H1 (cell line): ENCODE data around the gene CCDC191. TPM values are rescaled to one million over a fixed set of nuclear protein-coding genes. Genes with fewer than 3 reads are reported as not detected.

Experiments used
- CTCF ChIA-PET: fragments of 300-600 bp; sonication (Branson Sonifier 250); formaldehyde crosslinking; loops from one replicate; lab custom pipeline; 2021; ENCODE audit not compliant: partially characterized antibody; lab: Charles Lee
- POLR2A ChIA-PET: fragments of 300-600 bp; sonication (Branson Sonifier 250); formaldehyde crosslinking; loops from one replicate; lab custom pipeline; 2021; ENCODE audit warnings: inconsistent platforms; ENCODE audit not compliant: partially characterized antibody; lab: Charles Lee
- DNase-seq, 2 experiments: peaks; one replicate each; pipeline versions ENCODE4 v3.0.0 to v3.0.0-alpha.2; 2010 to 2022; ENCODE audit warnings: low spot score in 2 of 2, low read depth in 1 of 2, mixed read lengths in 1 of 2
- FAIRE-seq: peaks from 2 replicates; lab custom pipeline; 2011; peaks lifted over from hg19 to GRCh38; lab: Jason Lieb, UNC
- H2AFZ ChIP-seq: 2 replicates; pipeline ENCODE4 v1.8.1; 2012; ENCODE audit warnings: low read length, inconsistent platforms
- H2AK5ac ChIP-seq: 2 replicates; pipeline ENCODE4 v1.6.1; 2013; ENCODE audit warnings: low read depth, low read length
- H2BK120ac ChIP-seq: replicated peaks from 2 replicates; pipeline ENCODE3; 2013; ENCODE audit warnings: low read depth, low read length, inconsistent platforms
- H2BK12ac ChIP-seq: 2 replicates; pipeline ENCODE4 v1.6.1; 2013; ENCODE audit warnings: low read depth, low read length
- H2BK15ac ChIP-seq: 2 replicates; pipeline ENCODE4 v1.6.1; 2013; ENCODE audit warnings: low read length
- H2BK20ac ChIP-seq: 2 replicates; pipeline ENCODE4 v1.6.1; 2013; ENCODE audit warnings: low read length
- H2BK5ac ChIP-seq: 2 replicates; pipeline ENCODE4 v1.6.1; 2013; ENCODE audit warnings: low read depth, low read length
- H3K14ac ChIP-seq: 2 replicates; pipeline ENCODE4 v1.6.1; 2013; ENCODE audit warnings: inconsistent platforms; ENCODE audit not compliant: insufficient read length
- H3K18ac ChIP-seq: 2 replicates; pipeline ENCODE4 v1.6.1; 2013; ENCODE audit warnings: low read length; ENCODE audit errors: extremely low read depth
- H3K23ac ChIP-seq: 2 replicates; pipeline ENCODE4 v1.6.1; 2013; ENCODE audit warnings: inconsistent platforms; ENCODE audit not compliant: insufficient read length
- H3K23me2 ChIP-seq: 2 replicates; pipeline ENCODE4 v1.6.1; 2013; ENCODE audit warnings: low read depth, low read length
- H3K27ac ChIP-seq: 2 replicates; pipeline ENCODE4 v1.6.1; 2011; ENCODE audit warnings: low read depth, low read length, inconsistent platforms
- H3K27me3 ChIP-seq, 4 experiments: replicated peaks in 1 of 4; 1 replicate in 1 of 4; 2 replicates in 3 of 4; pipeline versions ENCODE4 v1.6.1 to v1.8.1; 2011 to 2013; ENCODE audit warnings: low read length in 3 of 4, mild to moderate bottlenecking in 3 of 4, inconsistent platforms in 2 of 4, mixed read lengths in 2 of 4, moderate library complexity in 1 of 4; ENCODE audit not compliant: control insufficient read depth in 3 of 4, insufficient read depth in 3 of 4; ENCODE audit errors: extremely low read depth in 1 of 4
- H3K36me3 ChIP-seq, 4 experiments: 2 replicates each; pipeline versions ENCODE4 v1.6.1 to v1.8.1; 2011 to 2013; ENCODE audit warnings: mild to moderate bottlenecking in 4 of 4, low read length in 3 of 4, moderate library complexity in 2 of 4, control low read depth in 1 of 4, inconsistent platforms in 1 of 4; ENCODE audit not compliant: insufficient read depth in 4 of 4, control insufficient read depth in 2 of 4
- H3K4ac ChIP-seq: replicated peaks from 2 replicates; pipeline ENCODE3; 2013; ENCODE audit warnings: low read length, low read depth, mixed read lengths, inconsistent platforms; ENCODE audit not compliant: insufficient read length
- H3K4me1 ChIP-seq, 4 experiments: replicated peaks in 1 of 4; 1 replicate in 1 of 4; 2 replicates in 3 of 4; pipeline versions ENCODE4 v1.6.1 to v1.8.1; 2011 to 2013; ENCODE audit warnings: low read length in 3 of 4, inconsistent platforms in 2 of 4, mixed read lengths in 1 of 4; ENCODE audit not compliant: insufficient read depth in 4 of 4, control insufficient read depth in 3 of 4
- H3K4me2 ChIP-seq, 2 experiments: 2 replicates each; pipeline versions ENCODE4 v1.6.1 to v1.8.1; 2011 to 2013; ENCODE audit warnings: low read depth in 2 of 2, low read length in 2 of 2, control low read depth in 1 of 2, inconsistent platforms in 1 of 2, mild to moderate bottlenecking in 1 of 2; ENCODE audit not compliant: insufficient read depth in 1 of 2
- H3K4me3 ChIP-seq, 4 experiments: fragments of 200-600, 300-600 bp in 1 of 4; sonication (generic), shearing (Covaris generic), sonication (Bioruptor Twin) in 1 of 4; 2 replicates each; pipeline versions ENCODE4 v1.5.1 to v1.8.1; 2011 to 2016; ENCODE audit warnings: low read length in 4 of 4, low read depth in 3 of 4, control low read depth in 2 of 4, inconsistent platforms in 2 of 4, mild to moderate bottlenecking in 2 of 4, mixed read lengths in 1 of 4, moderate library complexity in 1 of 4; ENCODE audit not compliant: insufficient read depth in 2 of 4; ENCODE audit errors: extremely low read depth in 1 of 4
- H3K56ac ChIP-seq: replicated peaks from 2 replicates; pipeline ENCODE3; 2013; ENCODE audit warnings: low read depth, mild to moderate bottlenecking, mixed read lengths, low read length, inconsistent platforms; ENCODE audit not compliant: insufficient read length
- H3K79me1 ChIP-seq: 2 replicates; pipeline ENCODE4 v1.6.1; 2013; ENCODE audit warnings: low read depth, low read length, control low read depth
- H3K79me2 ChIP-seq, 2 experiments: 2 replicates each; pipeline versions ENCODE4 v1.6.1 to v1.8.1; 2012 to 2013; ENCODE audit warnings: low read length in 2 of 2, mild to moderate bottlenecking in 2 of 2, inconsistent platforms in 1 of 2; ENCODE audit not compliant: insufficient read depth in 2 of 2, control insufficient read depth in 1 of 2
- H3K9ac ChIP-seq, 4 experiments: replicated peaks in 1 of 4; 1 replicate in 1 of 4; 2 replicates in 3 of 4; pipeline versions ENCODE4 v1.6.1 to v1.8.1; 2011 to 2013; ENCODE audit warnings: low read depth in 3 of 4, low read length in 3 of 4, control low read depth in 2 of 4, mild to moderate bottlenecking in 2 of 4, moderate library complexity in 2 of 4, inconsistent platforms in 1 of 4; ENCODE audit errors: extremely low read depth in 1 of 4
- H3K9me3 ChIP-seq, 2 experiments: 2 replicates each; pipeline versions ENCODE4 v1.6.1 to v1.8.1; 2012 to 2013; ENCODE audit warnings: mild to moderate bottlenecking in 2 of 2, moderate library complexity in 2 of 2, control low read depth in 1 of 2, inconsistent platforms in 1 of 2, low read depth in 1 of 2, low read length in 1 of 2, mixed read lengths in 1 of 2; ENCODE audit not compliant: insufficient read depth in 2 of 2
- H4K20me1 ChIP-seq, 2 experiments: replicated peaks in 1 of 2; 2 replicates each; pipeline versions ENCODE3 to v1.8.1; 2011 to 2013; ENCODE audit warnings: inconsistent platforms in 2 of 2, low read length in 2 of 2, mild to moderate bottlenecking in 1 of 2; ENCODE audit not compliant: insufficient read depth in 2 of 2, control insufficient read depth in 1 of 2
- H4K5ac ChIP-seq: 2 replicates; pipeline ENCODE4 v1.6.1; 2013; ENCODE audit warnings: low read length, low read depth, mixed read lengths, inconsistent platforms; ENCODE audit not compliant: insufficient read length
- H4K8ac ChIP-seq: 2 replicates; pipeline ENCODE4 v1.8.0; 2013; ENCODE audit warnings: mild to moderate bottlenecking, moderate library complexity, low read length, inconsistent platforms; ENCODE audit not compliant: insufficient read depth; ENCODE audit errors: extremely low read depth
- H4K91ac ChIP-seq: replicated peaks from 2 replicates; pipeline ENCODE3; 2013; ENCODE audit warnings: low read length, mixed read lengths, inconsistent platforms; ENCODE audit not compliant: insufficient read length
- CTBP2 ChIP-seq: IDR thresholded peaks from 2 replicates; pipeline ENCODE4 v1.7.0; 2011; ENCODE audit warnings: borderline replicate concordance, mild to moderate bottlenecking, moderate library complexity, mixed read lengths, low read length; ENCODE audit not compliant: insufficient read depth, insufficient read length
- FOSL1 ChIP-seq: IDR thresholded peaks from 2 replicates; pipeline ENCODE4 v1.6.1; 2011; ENCODE audit warnings: mild to moderate bottlenecking, low read depth, low read length, moderate library complexity; ENCODE audit not compliant: insufficient read depth
- KDM1A ChIP-seq: fragments of 200-600, 300-600 bp; sonication (generic); IDR thresholded peaks from 2 replicates; pipeline ENCODE4 v1.7.1; 2016; ENCODE audit warnings: mild to moderate bottlenecking, low read length, borderline replicate concordance
- WGBS, 2 experiments: shearing (Covaris generic) in 1 of 2; methylation state at CpG; one replicate each; pipeline versions ENCODE4 v1.1.6 to v1.1.7; 2013 to 2015; ENCODE audit warnings: low lambda C conversion rate in 2 of 2, mixed read lengths in 2 of 2, inconsistent platforms in 1 of 2, low coverage in 1 of 2, missing lambda C conversion rate in 1 of 2; ENCODE audit not compliant: insufficient replicate concordance in 2 of 2, insufficient coverage in 1 of 2, insufficient read length in 1 of 2; ENCODE audit errors: extremely low coverage in 1 of 2, missing lambda C conversion rate in 1 of 2; 5-methylcytosine and 5-hydroxymethylcytosine counted together
- polyA plus RNA-seq, 7 experiments: library from polyadenylated mRNA; depleted of rRNA in 3 of 7; stranded (reverse) in 5 of 7; unstranded in 2 of 7; fragments of >200 nt in 5 of 7; fragments of 200-250 nt in 2 of 7; gene quantifications; 1 replicate in 5 of 7; 2 replicates in 1 of 7; 4 replicates in 1 of 7; pipeline versions ENCODE4 v1.2.1 to v1.2.3, GENCODE V29; 2011 to 2013; ENCODE audit warnings: missing spikeins in 2 of 7, mixed read lengths in 2 of 7
- total RNA-seq: library from RNA; stranded (reverse); fragmentation: NEBNext Ultra II Directional; extraction: Animal tissue kit (Norgen Biotek cat#: 25700); gene quantifications from 2 replicates; pipeline ENCODE4 v1.2.1, GENCODE V29; 2021

Gene CCDC191
- total and polyA plus RNA-seq, 2 of the 8 experiments (the other 6 are each of a cell fraction or from before 2014, with no cell fraction given) = 0.65 to 1.3 TPM

DNA sequence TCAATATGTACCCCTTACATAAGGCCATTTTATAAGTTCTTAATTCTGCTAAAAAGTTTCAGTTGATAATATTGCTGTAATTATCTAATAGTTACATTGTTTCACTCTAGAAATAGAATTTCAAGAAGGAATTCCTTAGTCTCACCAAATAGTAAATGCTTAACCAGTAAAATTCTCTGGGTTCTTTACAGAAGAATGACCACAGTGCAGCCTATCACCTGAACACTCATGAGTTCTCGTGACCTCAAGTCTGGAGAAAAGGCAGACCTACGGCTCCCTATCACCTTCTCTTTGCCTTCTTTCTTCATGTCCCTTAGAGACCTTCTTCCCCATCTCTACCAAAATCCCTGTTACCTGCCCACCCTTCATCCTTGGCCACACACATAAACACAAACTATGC lies 30.9 kb downstream of the CCDC191 start:
- WGBS, 2 experiments = 94% methylated on average over 2 of the region's 2 CpGs; no CpG with 5 or more reads in 1 of the 2 experiments
- Histone ChIP-seq H2BK12ac (no peak overlapping the region), H4K91ac (no peak overlapping the region), H3K4me1 (no peaks in the 10 kb centered on the region), H4K20me1 (no peaks in the 10 kb centered on the region), H4K5ac (no peak overlapping the region), H3K79me2 (no peaks in the 10 kb centered on the region), H2BK5ac (no peak overlapping the region), H3K27me3 (no peaks in the 10 kb centered on the region), H3K79me1 (no peaks in the 10 kb centered on the region), H2AK5ac (no peak overlapping the region), H2BK20ac (no peak overlapping the region), H3K14ac (no peak overlapping the region), H3K23ac (no peak overlapping the region), H3K56ac (no peak overlapping the region), H3K23me2 (no peaks in the 10 kb centered on the region), H3K4ac (no peak overlapping the region), H2AFZ (no peak overlapping the region), H4K8ac (no peak overlapping the region), H2BK15ac (no peak overlapping the region), H3K9me3 (no peaks in the 10 kb centered on the region), H3K18ac (no peak overlapping the region), H3K4me3 (no peak overlapping the region), H3K4me2 (no peak overlapping the region), H3K36me3 (no peaks in the 10 kb centered on the region), H2BK120ac (no peak overlapping the region), H3K9ac (no peak overlapping the region), H3K27ac (no peak overlapping the region)
- no peak for FAIRE-seq
- no peak for DNase-seq
- POLR2A ChIA-PET = no interaction called here
- CTCF ChIA-PET = no interaction called here
- TF ChIP-seq FOSL1 = no peak
- TF ChIP-seq KDM1A = no peak
- TF ChIP-seq CTBP2 = no peak
